BE2C (cell line): Measurements from ENCODE around the gene DQX1.

Experiments
- DNase-seq: peaks from one replicate; pipeline ENCODE4 v3.0.0-alpha.2; 2020
- H3K27me3 ChIP-seq: fragments of 250-450 bp; sonication (Bioruptor Pico); 2 replicates; pipeline ENCODE4 v1.5.1; 2020; ENCODE audit warnings: mild to moderate bottlenecking
- H3K36me3 ChIP-seq: fragments of 250-450 bp; sonication (Bioruptor Pico); 2 replicates; pipeline ENCODE4 v1.5.1; 2020; ENCODE audit warnings: mild to moderate bottlenecking
- H3K4me1 ChIP-seq: fragments of 250-450 bp; sonication (Bioruptor Pico); 2 replicates; pipeline ENCODE4 v1.5.1; 2020
- H3K4me3 ChIP-seq: 2 replicates; pipeline ENCODE4 v1.5.1; 2011; ENCODE audit warnings: low read depth, low read length
- H3K9me3 ChIP-seq: fragments of 250-450 bp; sonication (Bioruptor Pico); 2 replicates; pipeline ENCODE4 v1.5.1; 2020
- CTCF ChIP-seq: IDR thresholded peaks from 2 replicates; pipeline ENCODE4 v1.5.1; 2012; ENCODE audit warnings: mild to moderate bottlenecking, low read depth, low read length

Gene DQX1

GRCh38 chr2:74503506-74504475, 22.2 kb downstream of the DQX1 start:
- H3K27me3 ChIP-seq: no peaks in the 10 kb centered on the region
- H3K4me3 ChIP-seq: no peak overlapping the region
- H3K36me3 ChIP-seq: peaks cover 26% of the 10 kb centered on the region
- DNase-seq: no peak
- no peak for TF ChIP-seq CTCF
- peaks cover 10% of the 10 kb centered on the region for H3K4me1 ChIP-seq
- no peaks in the 10 kb centered on the region for H3K9me3 ChIP-seq

GRCh38 chr2:74502720-74503505, 23.1 kb downstream of the DQX1 start:
- DNase-seq: no peak
- Histone ChIP-seq H3K27me3 (no peaks in the 10 kb centered on the region), H3K4me3 (no peak overlapping the region), H3K9me3 (no peaks in the 10 kb centered on the region), H3K36me3 (peaks cover 26% of the 10 kb centered on the region), H3K4me1 (peaks cover 5% of the 10 kb centered on the region; the same call in 1 of the 2 replicates)
- TF ChIP-seq CTCF: no peak

DNA sequence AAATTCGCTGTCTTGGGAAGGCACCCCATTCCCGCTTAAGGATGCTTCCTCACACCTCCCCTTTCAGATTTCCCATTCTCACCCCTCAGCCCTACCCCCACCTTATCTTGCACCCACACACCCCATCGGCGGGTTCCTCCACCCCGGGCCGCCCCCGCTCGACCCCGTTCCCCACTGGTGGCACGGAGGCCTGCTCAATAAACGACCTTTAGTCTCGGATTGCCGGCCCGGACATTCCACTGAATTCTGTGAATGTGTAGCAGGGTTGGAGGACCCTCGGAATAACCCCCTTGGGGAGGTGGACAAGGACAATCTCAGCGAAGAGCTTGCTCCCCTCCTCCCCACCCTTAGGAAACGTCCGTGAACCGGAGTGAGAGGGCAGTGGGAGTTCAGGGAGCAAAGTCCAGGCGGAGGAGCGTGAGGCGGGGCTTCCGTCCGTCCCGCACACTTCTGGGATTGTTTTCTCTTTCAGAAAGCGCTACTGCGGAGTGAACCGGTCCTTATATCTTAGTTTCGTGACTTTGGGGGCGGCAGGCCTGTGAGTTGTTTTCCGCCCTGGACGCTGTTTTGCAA, 23.8 kb downstream of the DQX1 start:
- no peaks in the 10 kb centered on the region for H3K27me3 ChIP-seq
- H3K9me3 ChIP-seq: no peaks in the 10 kb centered on the region
- no peak overlapping the region for H3K4me3 ChIP-seq
- TF ChIP-seq CTCF: no peak
- H3K36me3 ChIP-seq: peaks cover 26% of the 10 kb centered on the region
- peaks cover 5% of the 10 kb centered on the region; the same call in 1 of the 2 replicates for H3K4me1 ChIP-seq
- DNase-seq: no peak

DNA sequence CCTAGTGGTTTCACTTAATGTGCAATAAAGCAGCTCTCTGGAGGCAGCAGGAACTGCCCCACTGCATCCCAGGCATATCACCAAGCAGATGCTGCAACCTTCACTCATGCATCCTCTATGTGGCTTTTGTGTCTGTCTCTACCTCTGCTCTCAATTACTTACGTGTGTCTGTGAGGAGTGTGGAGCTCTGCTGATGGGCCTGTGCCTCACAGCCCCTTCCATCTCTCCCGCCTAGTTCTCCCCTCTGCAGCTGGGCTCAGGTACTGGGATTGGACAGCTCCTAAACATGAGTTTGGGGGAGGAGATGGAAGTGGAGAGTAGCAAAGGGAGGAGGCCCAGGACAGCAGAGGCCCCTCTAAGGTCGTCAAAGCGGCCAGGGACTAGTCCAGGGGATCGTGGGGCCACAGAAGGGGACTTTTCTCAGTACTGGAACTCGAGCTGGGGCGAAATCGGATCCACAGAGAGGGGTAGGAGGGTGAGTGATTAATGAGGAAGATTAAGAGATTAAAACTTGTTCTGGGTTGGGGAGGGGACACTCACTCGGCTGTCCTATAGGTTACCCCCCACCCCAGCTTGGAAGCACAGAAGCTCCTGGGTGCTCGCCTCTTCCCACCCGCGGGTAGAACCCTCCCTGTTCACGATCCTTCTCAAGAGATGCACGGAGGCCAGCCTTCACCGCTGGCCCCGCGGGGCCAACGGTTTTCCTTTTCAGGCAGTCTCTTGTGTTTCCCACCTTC, 24.5 kb downstream of the DQX1 start:
- Histone ChIP-seq H3K9me3 (no peaks in the 10 kb centered on the region), H3K4me3 (no peak overlapping the region), H3K27me3 (no peaks in the 10 kb centered on the region), H3K36me3 (peaks cover 24% of the 10 kb centered on the region), H3K4me1 (peaks cover 5% of the 10 kb centered on the region; the same call in 1 of the 2 replicates)
- no peak for DNase-seq
- TF ChIP-seq CTCF: no peak

DNA sequence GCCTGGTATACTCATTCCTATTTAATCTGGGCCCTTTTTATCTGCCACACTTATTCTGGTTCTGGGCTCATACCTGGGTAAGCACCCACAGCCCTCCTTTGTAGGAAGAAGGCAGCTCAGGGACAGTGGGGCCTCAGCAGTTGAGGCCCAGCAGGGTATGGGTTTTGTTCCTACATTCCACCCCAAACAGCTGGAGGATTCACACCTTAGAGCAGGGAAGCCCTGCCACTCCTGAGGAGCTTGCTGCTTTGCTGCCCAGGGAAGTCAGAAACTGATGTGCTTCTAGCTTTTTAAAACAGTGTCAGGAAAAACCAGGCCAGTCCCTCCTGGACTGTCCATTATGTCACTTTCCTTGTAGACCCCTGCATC, 25.5 kb downstream of the DQX1 start:
- no peak for DNase-seq
- peaks cover 14% of the 10 kb centered on the region for H3K36me3 ChIP-seq
- H3K4me3 ChIP-seq: no peak overlapping the region
- H3K27me3 ChIP-seq: no peaks in the 10 kb centered on the region
- H3K4me1 ChIP-seq: peaks cover 5% of the 10 kb centered on the region; the same call in 1 of the 2 replicates
- no peaks in the 10 kb centered on the region for H3K9me3 ChIP-seq
- no peak for TF ChIP-seq CTCF
